GM12801 (cell line): ENCODE results near the gene OR8B3.

ENCODE experiments used
- CTCF ChIP-seq: IDR thresholded peaks from one replicate; pipeline ENCODE4 v1.5.1; 2011; ENCODE audit warnings: control low read depth; ENCODE audit not compliant: insufficient read length; ENCODE audit errors: extremely low read depth

Gene OR8B3

GRCh38 chr11:124405581-124405980, 6.8 kb upstream of the OR8B3 start:
- no peak for TF ChIP-seq CTCF

- TF ChIP-seq CTCF = no peak
Measured at GRCh38 chr11:124402326-124402922, 3.6 kb upstream of the OR8B3 start.

- no peak for TF ChIP-seq CTCF
Measured at GRCh38 chr11:124394408-124394807, 4.4 kb downstream of the OR8B3 start.

- no peak for TF ChIP-seq CTCF
Measured at GRCh38 chr11:124384399-124384798, 14.4 kb downstream of the OR8B3 start, which contains the start of gene OR8B2. TSS of gene OR8B2 (minus strand) at chr11:124384499. CDS start at chr11:124383343, 1,156 bp downstream.

- TF ChIP-seq CTCF = no peak
Measured at GRCh38 chr11:124380585-124380984, 18.2 kb downstream of the OR8B3 start.

- no peak for TF ChIP-seq CTCF
Measured at GRCh38 chr11:124376280-124376679, 22.5 kb downstream of the OR8B3 start.

GRCh38 chr11:124359566-124359965, 39.3 kb downstream of the OR8B3 start:
- TF ChIP-seq CTCF = no peak
